H9 (cell line): ENCODE data around the gene TRPM2. TPM values are rescaled to one million over a fixed set of nuclear protein-coding genes. Genes with fewer than 3 reads are reported as not detected.

Experiments used
- DNase-seq: peaks from one replicate; pipeline ENCODE4 v3.0.0-alpha.2; 2017
- H2AFZ ChIP-seq: one replicate; pipeline ENCODE4 v1.6.1; 2013; ENCODE audit warnings: mild to moderate bottlenecking, low read length, control low read depth, moderate library complexity
- H2AK5ac ChIP-seq: 2 replicates; pipeline ENCODE4 v1.6.1; 2013; ENCODE audit warnings: low read length, control low read depth, mixed read lengths; ENCODE audit not compliant: insufficient read length
- H2BK120ac ChIP-seq: one replicate; pipeline ENCODE4 v1.6.1; 2013; ENCODE audit warnings: low read depth, mild to moderate bottlenecking, low read length, control low read depth, inconsistent platforms; ENCODE audit not compliant: poor library complexity, severe bottlenecking
- H2BK12ac ChIP-seq: 2 replicates; pipeline ENCODE4 v1.6.1; 2013; ENCODE audit warnings: low read length, control low read depth, mixed read lengths, low read depth; ENCODE audit not compliant: insufficient read length
- H2BK15ac ChIP-seq: 2 replicates; pipeline ENCODE4 v1.6.1; 2013; ENCODE audit warnings: low read depth, low read length, control low read depth
- H2BK20ac ChIP-seq: one replicate; pipeline ENCODE4 v1.6.1; 2013; ENCODE audit warnings: low read depth, mild to moderate bottlenecking, low read length, control low read depth, inconsistent platforms; ENCODE audit not compliant: poor library complexity, severe bottlenecking
- H2BK5ac ChIP-seq: 2 replicates; pipeline ENCODE4 v1.6.1; 2013; ENCODE audit warnings: low read length, control low read depth, mixed read lengths; ENCODE audit not compliant: insufficient read length
- H3K14ac ChIP-seq: 2 replicates; pipeline ENCODE4 v1.6.1; 2013; ENCODE audit warnings: low read length, control low read depth; ENCODE audit not compliant: insufficient read depth
- H3K18ac ChIP-seq: 2 replicates; pipeline ENCODE4 v1.6.1; 2013; ENCODE audit warnings: low read depth, mild to moderate bottlenecking, mixed read lengths, low read length, control low read depth; ENCODE audit not compliant: insufficient read length
- H3K23ac ChIP-seq: 2 replicates; pipeline ENCODE4 v1.6.1; 2013; ENCODE audit warnings: low read length, control low read depth, mixed read lengths, low read depth; ENCODE audit not compliant: insufficient read length
- H3K23me2 ChIP-seq: 2 replicates; pipeline ENCODE4 v1.6.1; 2013; ENCODE audit warnings: low read depth, mild to moderate bottlenecking, mixed read lengths, low read length, control low read depth; ENCODE audit not compliant: insufficient read length, poor library complexity, severe bottlenecking
- H3K27ac ChIP-seq: 2 replicates; pipeline ENCODE4 v1.5.1; 2013; ENCODE audit warnings: low read length, control low read depth, mixed read lengths, low read depth; ENCODE audit not compliant: insufficient read length
- H3K27me3 ChIP-seq: 2 replicates; pipeline ENCODE4 v1.6.1; 2013; ENCODE audit warnings: low read length, control low read depth, inconsistent platforms; ENCODE audit not compliant: insufficient read depth
- H3K4ac ChIP-seq: 2 replicates; pipeline ENCODE4 v1.6.1; 2013; ENCODE audit warnings: low read depth, mild to moderate bottlenecking, control low read depth, inconsistent platforms, low read length, moderate library complexity
- H3K4me1 ChIP-seq: 2 replicates; pipeline ENCODE4 v1.6.1; 2013; ENCODE audit warnings: low read length, control low read depth, inconsistent platforms; ENCODE audit not compliant: insufficient read depth
- H3K4me2 ChIP-seq: 2 replicates; pipeline ENCODE4 v1.6.1; 2013; ENCODE audit warnings: low read length, control low read depth, mixed read lengths; ENCODE audit not compliant: insufficient read length, insufficient read depth
- H3K56ac ChIP-seq: 2 replicates; pipeline ENCODE4 v1.6.1; 2013; ENCODE audit warnings: low read depth, mild to moderate bottlenecking, mixed read lengths, low read length, control low read depth; ENCODE audit not compliant: insufficient read length
- H3K79me1 ChIP-seq: 2 replicates; pipeline ENCODE4 v1.6.1; 2013; ENCODE audit warnings: low read depth, mild to moderate bottlenecking, moderate library complexity, low read length, control low read depth, inconsistent platforms; ENCODE audit not compliant: insufficient read depth, poor library complexity, severe bottlenecking
- H3K79me2 ChIP-seq: 2 replicates; pipeline ENCODE4 v1.6.1; 2013; ENCODE audit warnings: low read length, control low read depth, inconsistent platforms; ENCODE audit not compliant: insufficient read depth
- H3K9ac ChIP-seq: 2 replicates; pipeline ENCODE4 v1.6.1; 2013; ENCODE audit warnings: low read length, control low read depth, mixed read lengths; ENCODE audit not compliant: insufficient read length; ENCODE audit errors: extremely low read depth
- H3K9me3 ChIP-seq: one replicate; pipeline ENCODE4 v1.6.1; 2013; ENCODE audit warnings: low read depth, low read length, inconsistent platforms; ENCODE audit not compliant: control insufficient read depth
- H3T11ph ChIP-seq: one replicate; pipeline ENCODE4 v1.6.1; 2013; ENCODE audit warnings: mild to moderate bottlenecking, low read length, control low read depth, inconsistent platforms
- H4K20me1 ChIP-seq: one replicate; pipeline ENCODE4 v1.6.1; 2013; ENCODE audit not compliant: control insufficient read depth, insufficient read length, insufficient read depth
- H4K5ac ChIP-seq: 2 replicates; pipeline ENCODE4 v1.6.1; 2013; ENCODE audit warnings: low read depth, mild to moderate bottlenecking, mixed read lengths, low read length, control low read depth; ENCODE audit not compliant: insufficient read length
- H4K8ac ChIP-seq: replicated peaks from 2 replicates; pipeline ENCODE4 v1.6.1; 2013; ENCODE audit warnings: low read length, control low read depth, mixed read lengths, low read depth; ENCODE audit not compliant: insufficient read length
- H4K91ac ChIP-seq: 2 replicates; pipeline ENCODE4 v1.6.1; 2013; ENCODE audit warnings: low read depth, mild to moderate bottlenecking, moderate library complexity, mixed read lengths, low read length, control low read depth; ENCODE audit not compliant: insufficient read length
- H3K27ac Mint-ChIP-seq, 3 experiments: 2 replicates in 2 of 3; 3 replicates in 1 of 3; pipeline ENCODE4 v1.8.0; 2020 to 2021; ENCODE audit warnings: mixed read lengths in 3 of 3, mild to moderate bottlenecking in 1 of 3, moderate library complexity in 1 of 3
- H3K27me3 Mint-ChIP-seq: 2 replicates; pipeline ENCODE4 v1.8.0; 2021; ENCODE audit warnings: low read depth, mild to moderate bottlenecking, moderate library complexity, mixed read lengths
- H3K36me3 Mint-ChIP-seq, 3 experiments: 2 replicates in 2 of 3; 3 replicates in 1 of 3; pipeline ENCODE4 v1.8.0; 2020 to 2021; ENCODE audit warnings: low read depth in 3 of 3, mixed read lengths in 3 of 3; ENCODE audit not compliant: insufficient read depth in 1 of 3
- H3K4me1 Mint-ChIP-seq, 2 experiments: 2 replicates each; pipeline ENCODE4 v1.8.0; 2020; ENCODE audit warnings: mixed read lengths in 2 of 2
- H3K4me3 Mint-ChIP-seq, 2 experiments: 2 replicates in 1 of 2; 3 replicates in 1 of 2; pipeline ENCODE4 v1.8.0; 2020 to 2021; ENCODE audit warnings: mild to moderate bottlenecking in 2 of 2, mixed read lengths in 2 of 2, moderate library complexity in 1 of 2
- H3K9me3 Mint-ChIP-seq, 2 experiments: 2 replicates in 1 of 2; 3 replicates in 1 of 2; pipeline ENCODE4 v1.8.0; 2020; ENCODE audit warnings: mild to moderate bottlenecking in 2 of 2, mixed read lengths in 2 of 2, moderate library complexity in 1 of 2
- WGBS: extraction: QIAGEN DNeasy Blood & Tissue Kit; methylation state at CpG from one replicate; pipeline ENCODE4 v1.1.7; 2013; ENCODE audit warnings: missing lambda C conversion rate, low lambda C conversion rate, mixed read lengths; ENCODE audit not compliant: insufficient read length; ENCODE audit errors: extremely low coverage; 5-methylcytosine and 5-hydroxymethylcytosine counted together
- total RNA-seq: library from RNA; stranded (reverse); gene quantifications from 2 replicates; pipeline ENCODE4 v1.2.1, GENCODE V29; 2021
- TF ChIP-seq, protein P1 (sequence below): fragments of 200-600 bp; sonication (generic); conservative IDR thresholded peaks from 3 replicates; pipeline ENCODE4 v1.8.0; 2021; ENCODE audit warnings: antibody characterized with exemption, mild to moderate bottlenecking

TRPM2 gene
- total RNA-seq, 1 experiment from 2014 or later: 0.68 TPM

DNA sequence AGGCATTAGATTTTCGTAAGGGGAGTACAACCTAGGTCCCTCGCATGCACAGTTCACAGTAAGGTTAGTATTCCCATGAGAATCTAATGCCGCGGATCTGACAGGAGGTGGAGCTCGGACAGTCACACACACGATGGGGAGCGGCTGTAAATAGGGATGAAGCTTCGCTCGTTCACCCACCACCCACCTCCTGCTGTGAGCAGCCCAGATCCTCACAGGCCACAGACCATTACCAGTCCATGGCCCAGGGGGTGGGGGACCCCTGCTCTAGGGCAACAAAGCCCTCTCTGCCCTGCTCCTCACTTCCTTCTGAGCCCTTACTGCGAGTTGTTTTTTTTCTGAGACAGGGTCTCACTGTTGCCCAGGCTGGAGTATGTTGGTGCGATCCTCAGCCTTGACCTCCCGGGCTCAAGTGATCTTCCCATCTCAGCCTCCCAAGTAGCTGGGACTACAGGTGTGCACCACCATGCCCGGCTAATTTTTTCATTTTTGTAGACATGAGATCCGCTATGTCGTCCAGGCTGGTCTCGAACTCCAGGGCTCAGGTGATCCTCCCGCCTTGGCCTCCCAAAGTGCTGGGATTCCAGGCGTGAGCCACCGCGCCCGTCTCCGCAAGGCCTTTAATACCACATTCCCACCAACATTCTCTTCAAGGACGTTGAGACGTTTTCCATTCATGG is 21.3 kb downstream of the TRPM2 start:
- Histone ChIP-seq H2AK5ac (no peak overlapping the region), H3K79me1 (no peaks in the 10 kb centered on the region), H4K91ac (no peak overlapping the region), H3K23ac (no peak overlapping the region), H3K4ac (no peak overlapping the region), H4K5ac (no peak overlapping the region), H2BK12ac (no peak overlapping the region), H3K79me2 (no peaks in the 10 kb centered on the region), H3K4me1 (no peaks in the 10 kb centered on the region), H2AFZ (no peak overlapping the region), H3K9me3 (no peaks in the 10 kb centered on the region), H3K14ac (no peak overlapping the region), H4K20me1 (no peaks in the 10 kb centered on the region), H3K27me3 (peaks cover 4% of the 10 kb centered on the region; the same call in 1 of the 2 replicates), H3T11ph (no peak overlapping the region), H3K56ac (no peak overlapping the region), H2BK15ac (no peak overlapping the region), H3K4me2 (no peak overlapping the region), H2BK120ac (no peak overlapping the region), H3K18ac (no peak overlapping the region), H2BK5ac (no peak overlapping the region), H4K8ac (no peak overlapping the region), H2BK20ac (no peak overlapping the region), H3K9ac (no peak overlapping the region), H3K23me2 (no peaks in the 10 kb centered on the region), H3K27ac (no peak overlapping the region)
- H3K27ac Mint-ChIP-seq: no peak overlapping the region
- peaks cover 11 to 12% of the 10 kb centered on the region in 2 experiments for H3K4me1 Mint-ChIP-seq
- H3K36me3 Mint-ChIP-seq: peaks cover 0 to 9% (median 4%) of the 10 kb centered on the region in 3 experiments; a peak in 4 of 7 replicates
- peaks cover 43% of the 10 kb centered on the region for H3K27me3 Mint-ChIP-seq
- WGBS: no CpG with 5 or more reads among the region's 24 CpGs
- no peak for DNase-seq
- peaks cover 27 to 32% of the 10 kb centered on the region in 2 experiments for H3K9me3 Mint-ChIP-seq
- H3K4me3 Mint-ChIP-seq: no peak overlapping the region; a peak in 1 of 5 replicates
- TF ChIP-seq, protein P1, sequence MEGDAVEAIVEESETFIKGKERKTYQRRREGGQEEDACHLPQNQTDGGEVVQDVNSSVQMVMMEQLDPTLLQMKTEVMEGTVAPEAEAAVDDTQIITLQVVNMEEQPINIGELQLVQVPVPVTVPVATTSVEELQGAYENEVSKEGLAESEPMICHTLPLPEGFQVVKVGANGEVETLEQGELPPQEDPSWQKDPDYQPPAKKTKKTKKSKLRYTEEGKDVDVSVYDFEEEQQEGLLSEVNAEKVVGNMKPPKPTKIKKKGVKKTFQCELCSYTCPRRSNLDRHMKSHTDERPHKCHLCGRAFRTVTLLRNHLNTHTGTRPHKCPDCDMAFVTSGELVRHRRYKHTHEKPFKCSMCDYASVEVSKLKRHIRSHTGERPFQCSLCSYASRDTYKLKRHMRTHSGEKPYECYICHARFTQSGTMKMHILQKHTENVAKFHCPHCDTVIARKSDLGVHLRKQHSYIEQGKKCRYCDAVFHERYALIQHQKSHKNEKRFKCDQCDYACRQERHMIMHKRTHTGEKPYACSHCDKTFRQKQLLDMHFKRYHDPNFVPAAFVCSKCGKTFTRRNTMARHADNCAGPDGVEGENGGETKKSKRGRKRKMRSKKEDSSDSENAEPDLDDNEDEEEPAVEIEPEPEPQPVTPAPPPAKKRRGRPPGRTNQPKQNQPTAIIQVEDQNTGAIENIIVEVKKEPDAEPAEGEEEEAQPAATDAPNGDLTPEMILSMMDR: no peak
